Measurements from ENCODE around the gene SFI1. TPM values are rescaled to one million over a fixed set of nuclear protein-coding genes. Genes with fewer than 3 reads are reported as not detected.

SFI1 gene
- 16.9 and 21.6 TPM in 2 replicates for total RNA-seq

GRCh38 chr22:31496007-31496734, at the start of gene SFI1:
Gene SFI1 (plus strand): TSS chr22:31496536. CDS start chr22:31508285, 11,749 bp downstream.

GRCh38 chr22:31489632-31490495, 6.5 kb upstream of the SFI1 start, which contains the start of gene EIF4ENIF1:
Gene EIF4ENIF1 (minus strand): TSS chr22:31489842. CDS start chr22:31488718, 1,124 bp downstream.

GRCh38 chr22:31661851-31662667, 165.7 kb downstream of the SFI1 start, which contains the start of gene PISD:
Gene PISD (minus strand): TSS chr22:31662215. CDS start chr22:31662208, 7 bp downstream.

Other genes starting within 250 kb of the SFI1 start
- 28.9 and 29.4 TPM in 2 replicates for gene PIK3IP1, start 204.0 kb upstream of the SFI1 start, total RNA-seq
- 14.6 and 15.7 TPM in 2 replicates for gene PATZ1, start 150.2 kb upstream of the SFI1 start, total RNA-seq
- gene DRG1, start 96.9 kb upstream of the SFI1 start, total RNA-seq, result 50.0 and 52.5 TPM in 2 replicates
- 8.5 and 14.6 TPM in 2 replicates for gene EIF4ENIF1, start 6.7 kb upstream of the SFI1 start, total RNA-seq
- 39.5 and 50.9 TPM in 2 replicates for gene PISD, start 165.7 kb downstream of the SFI1 start, total RNA-seq